Activated T-helper 1 cell treated with anti-CD3 and anti-CD28 coated beads, Interleukin-2, amount 50 U/mL, for 16 hours (primary cell): ENCODE results near the gene AFF1.
A peak's percentile ranks its signal among the peaks of the same experiment; 100 is the strongest.
"Not testable (repeated sequence)": the region's sequence is repeated elsewhere in the genome, so short reads cannot be mapped to it uniquely, and the experiment has no call there.

Experiments
- DNase-seq, 2 donors: peaks; one replicate each; pipeline ENCODE4 v3.0.0-alpha.2; 2020; ENCODE audit warnings: low read depth in 1 of 2, low spot score in 1 of 2

Gene AFF1

DNA sequence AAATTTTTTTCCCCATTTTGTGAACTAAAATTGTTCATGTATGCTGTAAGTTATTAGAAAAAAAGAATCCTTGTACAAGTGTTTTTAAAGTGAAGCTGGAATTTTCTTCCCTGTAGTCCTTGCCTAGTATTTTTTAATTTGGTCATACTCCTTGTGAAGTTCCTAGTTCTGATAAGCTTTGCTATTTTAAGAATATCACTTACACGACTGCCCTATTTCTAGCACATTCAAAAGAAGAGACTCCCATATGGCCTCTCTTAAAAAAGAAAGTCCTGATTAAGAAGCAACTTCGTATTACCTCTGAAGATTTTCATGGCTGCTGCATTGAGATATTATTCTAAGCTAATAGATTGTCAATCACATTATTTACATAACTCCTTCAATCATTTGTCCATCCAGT, 198.4 kb downstream of the AFF1 start:
- DNase-seq, result no peak

DNA sequence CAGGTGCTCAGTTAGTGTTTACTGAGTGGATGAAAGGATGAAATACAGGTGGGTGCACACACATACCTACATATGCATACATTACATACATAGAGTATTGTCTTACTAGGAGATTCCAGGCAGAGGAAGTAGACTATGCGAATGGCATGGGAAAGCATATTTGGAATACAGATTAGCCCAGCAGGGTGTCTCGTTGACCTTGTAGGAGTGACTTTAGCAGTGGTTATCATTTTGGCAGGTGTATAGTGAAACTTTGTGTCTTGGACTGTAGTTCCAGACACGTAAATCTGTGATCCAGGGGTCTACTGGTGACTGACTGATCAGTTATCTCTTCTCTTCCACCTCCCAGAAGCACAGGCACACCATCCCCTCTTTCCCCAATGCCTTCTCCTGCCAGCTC, 199.3 kb downstream of the AFF1 start:
- no peak for DNase-seq

DNA sequence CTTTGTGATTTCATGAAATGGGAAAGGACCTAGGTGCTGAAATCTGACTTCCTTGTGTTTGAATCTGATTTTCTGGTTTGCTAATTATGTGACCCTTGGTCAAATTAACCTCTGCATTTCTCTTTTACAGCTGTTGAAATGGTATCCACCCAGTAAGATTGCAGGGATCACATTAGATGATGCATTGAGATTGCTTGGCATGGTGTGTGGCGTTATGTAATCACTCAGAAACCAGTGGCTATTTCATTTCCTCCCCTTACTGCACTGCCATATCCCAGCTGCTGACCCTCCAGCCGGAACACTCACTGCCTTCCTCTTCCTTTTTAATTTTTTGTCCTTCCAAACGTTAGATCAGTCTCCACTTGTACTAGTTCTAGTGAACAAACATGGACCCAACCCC, 206.6 kb downstream of the AFF1 start:
- DNase-seq, result no peak

DNA sequence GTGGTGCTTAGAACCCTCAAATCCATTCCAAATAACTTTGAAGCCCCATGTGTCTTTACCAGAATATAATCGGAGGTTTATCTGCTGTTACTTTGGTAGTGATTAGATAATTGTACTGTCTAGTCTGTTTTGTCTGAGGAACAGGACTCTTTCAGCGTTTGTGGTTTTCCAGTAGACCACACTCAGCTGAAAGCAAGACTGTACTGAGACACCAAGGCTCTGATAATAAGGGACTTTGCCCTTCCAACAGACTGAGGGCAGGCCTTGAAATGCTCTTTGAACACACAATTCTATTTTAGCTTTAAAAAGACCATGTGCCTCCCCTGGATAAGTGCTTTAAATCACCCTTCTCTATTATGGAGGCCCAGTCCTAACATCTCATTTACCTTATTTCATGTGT, 209.5 kb downstream of the AFF1 start:
- no peak for DNase-seq

DNA sequence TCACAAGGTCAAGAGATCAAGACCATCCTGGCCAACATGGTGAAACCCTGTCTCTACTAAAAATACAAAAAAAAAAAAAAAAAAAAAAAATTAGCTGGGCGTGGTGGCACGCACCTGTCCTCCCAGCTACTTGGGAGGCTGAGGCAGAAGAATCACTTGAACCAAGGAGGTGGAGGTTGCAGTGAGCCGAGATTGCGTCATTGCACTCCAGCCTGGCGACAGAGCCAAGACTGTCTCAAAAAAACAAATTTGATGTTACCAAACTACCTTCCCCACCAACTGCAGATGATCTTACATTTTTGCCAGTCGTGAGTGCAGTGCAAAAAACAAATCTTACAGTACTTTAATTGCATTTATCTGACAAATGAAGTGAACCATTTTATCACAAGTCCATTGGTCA, 211.1 kb downstream of the AFF1 start:
- DNase-seq, result not testable (repeated sequence)

DNA sequence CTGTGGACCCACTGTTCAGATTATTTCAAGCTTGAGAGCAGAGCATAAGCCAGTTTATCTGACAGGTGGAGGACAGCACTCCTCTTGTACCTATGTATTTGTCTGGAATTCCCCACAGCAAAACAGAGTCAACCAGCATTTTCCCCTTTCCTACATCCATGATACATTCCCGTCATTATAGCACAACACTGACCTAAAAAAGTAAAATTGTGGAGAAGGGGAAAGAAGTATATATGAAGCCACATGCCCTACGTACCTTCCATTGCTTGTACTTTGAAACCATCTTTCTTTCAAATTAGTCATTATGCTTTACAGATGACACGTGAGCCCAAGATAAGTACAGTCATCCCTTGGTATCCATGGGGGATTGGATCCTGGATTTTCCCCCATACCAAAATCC, 212.3 kb downstream of the AFF1 start:
- DNase-seq, result no peak

DNA sequence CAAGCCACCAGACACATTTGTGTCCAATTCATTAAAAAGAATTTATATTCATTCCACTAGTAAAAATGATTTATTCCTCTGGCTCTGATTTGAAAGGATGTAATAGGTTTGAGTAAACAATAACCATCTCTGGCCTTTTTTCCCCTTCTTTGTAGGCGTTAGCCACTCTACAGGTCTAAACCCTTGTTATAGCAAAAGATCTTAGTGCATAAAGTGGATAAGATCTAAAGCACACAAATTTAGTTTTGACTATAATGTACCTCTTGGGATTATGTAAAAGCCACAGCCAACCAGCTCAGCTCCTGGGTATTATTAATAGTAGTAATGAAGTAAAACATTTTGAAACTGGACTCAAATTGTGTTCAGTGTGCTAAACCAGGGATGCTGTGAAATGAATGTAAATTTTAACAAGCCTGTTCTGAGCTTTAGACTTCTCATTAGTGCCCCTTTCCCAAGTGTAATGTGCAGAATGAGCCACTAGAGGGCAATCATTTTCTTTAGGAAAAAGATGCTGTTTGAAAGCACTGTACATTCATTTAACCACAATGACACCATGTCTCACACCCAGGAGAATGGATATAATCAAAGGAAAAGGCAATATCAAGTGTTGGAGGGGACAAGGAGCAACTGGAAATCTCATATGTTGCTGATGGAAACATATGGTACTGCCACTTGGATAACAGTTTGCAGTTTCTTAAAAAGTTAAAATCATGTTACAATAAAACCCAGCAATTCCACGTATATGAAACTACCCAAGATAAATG, 215.9 kb downstream of the AFF1 start:
- peak in 1 of 2 donors; percentile 9 for DNase-seq

DNA sequence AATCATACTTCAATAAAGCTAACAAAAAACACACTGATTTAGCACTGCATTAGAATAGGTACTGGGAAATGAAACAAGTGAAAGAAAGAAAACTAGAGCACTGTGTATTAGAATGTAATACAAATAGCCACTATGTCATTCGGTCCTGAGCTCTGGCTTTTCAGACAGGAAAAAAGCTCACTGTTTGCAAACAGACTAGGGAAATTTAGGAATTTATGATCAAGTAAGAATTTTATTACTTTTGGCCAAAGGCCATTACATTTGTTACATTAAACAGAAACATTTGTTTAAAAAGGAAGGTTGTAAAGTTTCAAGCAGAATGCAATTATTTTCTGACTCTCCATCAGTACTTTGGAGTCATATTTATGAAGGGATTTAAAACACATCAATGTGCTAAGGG, 216.9 kb downstream of the AFF1 start:
- no peak for DNase-seq

DNA sequence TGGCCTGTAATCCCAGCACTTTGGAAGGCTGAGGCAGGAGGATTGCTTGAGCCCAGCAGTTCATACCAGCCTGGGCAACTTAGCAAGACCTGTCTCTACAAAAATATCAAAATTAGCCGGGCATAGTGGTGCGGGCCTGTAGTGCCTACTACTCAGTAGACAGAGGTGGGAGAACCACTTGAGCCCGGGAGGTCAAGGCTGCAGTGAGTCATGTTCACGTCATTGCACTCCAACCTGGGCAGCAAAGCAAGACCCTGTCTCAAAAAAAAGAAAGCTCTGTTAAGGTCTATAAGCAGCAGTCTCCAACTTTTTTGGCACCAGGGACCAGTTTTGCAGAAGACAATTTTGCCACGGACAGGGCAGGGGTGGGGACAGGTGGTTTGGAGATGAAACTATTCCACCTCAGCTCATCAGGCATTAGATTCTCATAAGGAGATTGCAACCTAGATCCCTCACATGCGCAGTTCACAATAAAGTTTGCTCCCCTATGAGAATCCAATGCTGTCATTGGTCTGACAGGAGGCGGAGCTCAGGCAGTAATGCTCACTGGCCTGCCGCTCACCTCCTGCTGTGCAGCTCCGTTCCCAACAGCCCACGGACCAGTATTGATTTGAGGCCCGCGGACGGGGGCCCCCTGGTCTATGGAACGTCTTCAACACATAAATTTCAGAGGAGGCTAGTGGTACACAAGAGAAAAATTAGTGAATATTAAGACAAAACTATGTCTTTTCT, 217.7 kb downstream of the AFF1 start:
- no peak for DNase-seq

DNA sequence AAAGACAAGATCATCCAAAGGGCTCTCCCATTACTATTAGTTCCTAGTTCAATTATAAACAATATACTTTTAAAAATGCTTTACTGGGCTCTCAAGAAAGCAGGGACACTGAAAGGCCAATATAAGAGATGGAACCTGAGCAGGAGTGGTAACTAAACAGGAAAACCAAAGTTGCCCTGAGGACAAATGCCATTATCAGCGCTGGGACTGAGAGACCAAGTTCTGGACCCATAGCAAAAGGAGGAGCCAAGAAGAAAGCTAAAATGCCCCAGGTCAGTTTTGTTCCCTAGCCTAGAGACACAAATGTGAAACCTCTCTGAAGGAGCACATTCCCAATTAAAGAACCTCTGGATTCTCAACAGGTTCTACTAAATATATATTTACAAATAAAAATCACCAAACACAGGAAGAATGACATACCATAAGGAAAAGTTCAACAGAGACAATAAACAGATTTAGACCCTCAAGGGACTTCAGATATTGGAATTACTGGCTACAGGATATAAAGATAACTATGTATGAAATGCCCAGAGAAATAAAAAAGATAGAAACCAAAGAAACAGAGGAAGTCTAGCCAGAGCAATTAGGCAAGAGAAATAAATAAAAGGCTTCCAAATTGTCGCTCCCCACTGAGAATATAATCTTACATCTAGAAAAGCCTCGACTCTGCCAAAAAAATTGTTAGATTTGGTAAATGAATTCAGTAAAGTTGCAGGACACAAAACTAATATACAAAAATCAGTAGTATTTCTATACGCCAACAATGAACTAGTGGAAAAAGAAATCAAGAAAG, 218.5 kb downstream of the AFF1 start:
- no peak for DNase-seq

DNA sequence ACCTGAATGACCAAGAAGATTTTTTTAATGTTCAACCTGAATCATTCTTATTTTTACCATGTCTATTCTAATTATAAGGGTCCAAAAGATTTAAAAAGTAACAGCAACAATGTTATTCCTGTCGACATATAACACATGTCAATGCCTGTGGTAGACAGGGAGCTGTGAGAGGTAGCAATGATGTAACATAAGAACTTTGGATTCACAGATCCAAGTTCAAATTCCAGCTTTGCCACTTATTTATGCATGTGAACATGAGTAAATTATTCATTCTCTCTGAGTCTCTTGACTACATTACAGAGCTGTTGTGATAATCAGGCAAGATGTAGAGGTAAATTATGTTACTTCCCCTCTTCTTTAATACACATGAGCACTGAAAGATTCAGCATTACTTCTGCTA, 231.1 kb downstream of the AFF1 start:
- no peak for DNase-seq

DNA sequence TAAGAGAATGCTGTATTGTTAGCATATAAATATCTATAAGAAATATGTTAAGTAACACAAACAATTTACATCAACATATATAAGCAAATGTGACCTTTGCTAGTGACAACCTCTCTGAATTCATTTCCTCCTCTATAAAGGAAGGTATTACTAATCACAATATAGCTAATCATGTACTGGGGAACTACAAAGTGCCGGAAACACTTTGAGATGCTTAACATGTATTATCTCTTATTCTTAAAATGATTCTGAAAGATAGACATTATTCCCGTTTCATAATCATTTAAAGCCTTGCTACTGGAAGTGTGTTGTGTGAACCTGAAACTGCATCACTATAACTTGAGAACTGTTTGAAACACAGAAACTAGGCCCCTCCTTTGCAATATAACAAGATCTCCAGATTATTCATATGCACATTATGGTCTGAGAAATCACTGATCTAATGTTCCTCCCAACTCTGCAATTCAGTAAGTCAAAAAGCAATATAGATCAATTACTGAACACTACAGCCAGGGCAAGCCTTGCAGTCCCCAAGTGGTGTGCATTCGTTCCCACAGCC, 231.6 kb downstream of the AFF1 start:
- DNase-seq, result no peak

DNA sequence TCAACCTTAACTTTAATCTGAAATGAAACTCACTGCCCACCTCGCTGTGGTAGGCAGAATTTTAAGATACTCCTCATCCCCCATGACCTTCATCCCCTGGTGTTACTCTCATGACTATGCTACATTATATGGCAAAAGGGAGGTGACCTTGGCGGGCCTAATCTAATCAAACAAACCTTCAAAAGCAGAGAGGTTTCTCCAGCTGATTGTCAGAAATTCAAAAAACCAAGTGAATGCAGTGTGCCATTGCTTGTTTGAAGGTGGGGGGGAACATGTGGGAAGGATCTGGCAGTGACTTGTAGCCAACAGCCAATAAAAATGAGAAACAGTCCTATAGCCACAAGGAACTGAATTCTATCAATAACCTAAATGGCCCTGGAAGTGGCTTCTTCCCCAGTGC, 237.1 kb downstream of the AFF1 start:
- no peak for DNase-seq

DNA sequence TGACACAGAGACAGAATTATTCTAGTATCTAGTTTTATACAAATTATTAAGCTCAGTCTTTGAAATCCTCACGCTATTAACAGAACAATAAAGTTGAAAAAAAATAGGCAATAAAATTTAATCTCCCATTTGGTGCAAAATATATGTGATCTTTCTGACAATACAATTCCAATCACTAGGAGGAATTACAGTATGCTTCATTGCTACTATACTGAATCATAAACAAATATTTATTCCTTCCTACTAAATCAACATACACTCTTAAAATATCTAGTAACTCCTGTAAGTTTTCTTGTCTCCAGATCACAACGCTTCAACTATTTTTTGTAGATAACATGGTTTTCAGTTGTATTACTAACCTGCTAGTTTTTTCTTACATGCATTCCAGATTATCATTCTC, 239.9 kb downstream of the AFF1 start:
- DNase-seq, result no peak

DNA sequence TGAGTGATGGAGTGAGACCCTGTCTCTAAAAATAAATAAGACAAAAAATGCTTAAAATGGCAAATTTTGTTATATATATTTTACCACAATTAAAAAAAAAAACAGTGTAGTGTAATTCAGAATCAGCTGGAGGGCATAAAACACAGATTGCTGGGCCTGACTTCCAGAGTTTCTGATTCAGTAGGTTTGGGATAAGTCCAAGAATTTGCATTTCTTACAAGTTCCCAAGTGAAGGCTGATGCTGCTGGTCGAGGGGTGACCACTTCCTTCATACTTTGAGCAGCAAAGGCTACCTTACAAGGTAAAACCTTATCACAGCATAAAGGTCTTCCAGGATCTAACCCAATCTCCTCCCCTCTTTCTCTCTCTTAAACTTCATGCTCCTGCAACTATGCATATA, 244.9 kb downstream of the AFF1 start:
- DNase-seq, result no peak

DNA sequence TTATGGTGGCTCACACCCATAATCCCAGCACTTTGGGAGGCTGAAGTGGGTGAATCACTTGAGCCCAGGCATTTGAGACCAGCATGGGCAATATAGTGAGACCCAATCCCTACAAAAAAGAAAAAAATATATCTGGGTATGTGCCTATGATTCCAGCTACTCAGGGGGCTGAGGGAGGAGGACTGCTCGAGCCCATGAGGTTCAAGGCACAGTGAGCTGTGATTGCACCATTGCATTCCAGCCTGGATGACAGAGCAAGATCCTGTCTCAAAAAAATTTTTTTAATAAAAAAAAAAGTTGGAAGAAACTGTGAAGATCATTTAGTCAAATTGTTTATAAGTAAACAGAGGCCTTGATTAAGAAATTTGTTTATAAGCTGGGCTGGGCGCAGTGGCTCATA, 246.0 kb downstream of the AFF1 start:
- DNase-seq, result no peak

DNA sequence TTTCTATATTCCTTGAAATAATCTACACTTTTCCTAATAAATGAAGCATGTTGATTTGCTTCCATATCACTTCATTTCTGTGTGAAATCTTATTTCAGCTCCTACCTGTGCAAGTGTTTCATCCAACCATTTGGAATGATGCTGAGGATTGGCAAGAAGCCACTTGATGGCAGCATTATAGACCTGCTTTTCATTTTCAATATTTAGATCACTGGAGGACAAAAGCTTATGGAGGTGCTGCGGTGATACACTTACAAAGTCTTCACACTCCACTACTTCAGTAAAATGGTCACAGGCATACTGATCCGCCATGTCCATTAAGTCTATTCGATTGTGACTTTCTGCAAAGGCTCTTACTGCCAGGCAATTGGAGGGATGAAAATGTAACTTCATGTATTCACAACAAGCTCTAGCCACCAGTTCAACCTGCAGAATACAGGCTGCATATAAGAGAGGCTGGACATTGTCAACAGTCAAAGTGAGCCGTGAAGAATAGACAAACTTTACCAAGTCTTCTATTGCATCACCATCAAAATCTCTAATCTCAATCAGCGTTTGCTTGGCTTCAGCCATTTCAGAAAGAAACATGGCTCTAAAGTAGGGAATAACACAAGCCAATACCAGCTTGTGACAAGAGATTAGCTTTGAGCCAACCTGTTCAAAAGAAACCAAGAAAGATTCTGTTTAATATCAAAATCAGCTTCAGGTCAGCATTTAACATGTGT, 250.5 kb downstream of the AFF1 start:
- DNase-seq, result no peak

DNA sequence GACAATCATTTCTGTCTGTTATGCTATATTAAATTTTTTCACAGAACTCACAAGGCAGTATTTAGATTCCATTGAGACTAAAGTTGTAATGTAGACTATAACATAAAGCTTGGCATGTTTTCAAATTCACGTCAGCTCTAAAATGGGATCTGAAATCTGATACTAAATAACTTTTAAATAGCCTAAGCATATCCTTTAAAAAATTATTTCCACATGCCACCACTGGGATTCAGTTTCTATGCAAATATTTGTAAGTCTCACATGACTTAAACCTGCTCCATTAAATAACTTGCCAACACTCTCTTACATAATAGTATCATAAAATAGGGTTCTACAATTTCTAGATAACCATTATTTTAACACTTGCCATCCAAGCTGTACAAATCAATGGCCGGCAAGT, 253.2 kb downstream of the AFF1 start:
- no peak for DNase-seq

DNA sequence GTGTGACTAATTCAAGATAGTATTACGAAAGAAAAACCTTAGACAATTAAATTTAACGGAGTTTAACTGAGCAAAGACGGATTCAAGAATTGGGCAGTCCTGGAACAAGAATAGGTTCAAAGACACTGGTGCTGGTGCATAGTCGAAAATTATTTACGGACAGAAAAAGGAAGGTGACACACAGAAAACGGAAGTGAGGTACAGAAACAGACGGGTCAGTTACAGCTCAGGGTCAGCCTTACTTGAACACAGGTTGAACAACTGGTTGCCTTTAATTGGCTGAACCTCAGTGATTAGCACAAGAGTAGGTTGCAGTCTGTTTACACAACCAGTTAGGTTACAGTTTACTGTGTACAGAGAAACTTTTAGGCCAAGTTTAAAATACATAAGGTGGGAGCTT, 254.1 kb downstream of the AFF1 start:
- DNase-seq, result no peak
